IPS-11a (cell line): Measurements from ENCODE around the gene ZNF423.

Experiments used
- H3K4me3 ChIP-seq: one replicate; pipeline ENCODE4 v1.5.1; 2013; ENCODE audit warnings: low read depth, low read length, control low read depth

Gene ZNF423

GRCh38 chr16:49755716-49756505 is 100.0 kb downstream of the ZNF423 start:
- H3K4me3 ChIP-seq: no peak overlapping the region

GRCh38 chr16:49755313-49755620 is 100.6 kb downstream of the ZNF423 start:
- no peak overlapping the region for H3K4me3 ChIP-seq

GRCh38 chr16:49754495-49755312 is 101.2 kb downstream of the ZNF423 start:
- H3K4me3 ChIP-seq: no peak overlapping the region

GRCh38 chr16:49750341-49751000 is 105.4 kb downstream of the ZNF423 start:
- no peak overlapping the region for H3K4me3 ChIP-seq

- H3K4me3 ChIP-seq: no peak overlapping the region
These were observed 106.1 kb downstream of the ZNF423 start for GRCh38 chr16:49749816-49750215.

GRCh38 chr16:49748322-49748721 is 107.6 kb downstream of the ZNF423 start:
- no peak overlapping the region for H3K4me3 ChIP-seq

- H3K4me3 ChIP-seq: no peak overlapping the region
These were observed 108.3 kb downstream of the ZNF423 start for GRCh38 chr16:49747654-49748053.

GRCh38 chr16:49746545-49746944 is 109.4 kb downstream of the ZNF423 start:
- H3K4me3 ChIP-seq: no peak overlapping the region

- no peak overlapping the region for H3K4me3 ChIP-seq
These were observed 110.6 kb downstream of the ZNF423 start for GRCh38 chr16:49745311-49745747.

GRCh38 chr16:49744244-49745220 is 111.4 kb downstream of the ZNF423 start:
- H3K4me3 ChIP-seq: no peak overlapping the region

GRCh38 chr16:49743658-49744057 is 112.3 kb downstream of the ZNF423 start:
- H3K4me3 ChIP-seq: no peak overlapping the region

- H3K4me3 ChIP-seq: no peak overlapping the region
These were observed 112.8 kb downstream of the ZNF423 start for GRCh38 chr16:49743203-49743464.

GRCh38 chr16:49742428-49743202 is 113.3 kb downstream of the ZNF423 start:
- H3K4me3 ChIP-seq: no peak overlapping the region

- no peak overlapping the region for H3K4me3 ChIP-seq
These were observed 115.7 kb downstream of the ZNF423 start for GRCh38 chr16:49740256-49740655.

GRCh38 chr16:49739381-49739780 is 116.5 kb downstream of the ZNF423 start:
- no peak overlapping the region for H3K4me3 ChIP-seq

GRCh38 chr16:49738832-49739231 is 117.1 kb downstream of the ZNF423 start:
- H3K4me3 ChIP-seq: no peak overlapping the region

GRCh38 chr16:49738001-49738400 is 117.9 kb downstream of the ZNF423 start:
- no peak overlapping the region for H3K4me3 ChIP-seq

- no peak overlapping the region for H3K4me3 ChIP-seq
These were observed 118.4 kb downstream of the ZNF423 start for GRCh38 chr16:49737541-49737940.

- no peak overlapping the region for H3K4me3 ChIP-seq
These were observed 121.6 kb downstream of the ZNF423 start for GRCh38 chr16:49734331-49734730.
